Measurements from ENCODE around the gene CIC.
"Not testable (repeated sequence)": the region's sequence is repeated elsewhere in the genome, so short reads cannot be mapped to it uniquely, and the experiment has no call there.

The CIC gene

DNA sequence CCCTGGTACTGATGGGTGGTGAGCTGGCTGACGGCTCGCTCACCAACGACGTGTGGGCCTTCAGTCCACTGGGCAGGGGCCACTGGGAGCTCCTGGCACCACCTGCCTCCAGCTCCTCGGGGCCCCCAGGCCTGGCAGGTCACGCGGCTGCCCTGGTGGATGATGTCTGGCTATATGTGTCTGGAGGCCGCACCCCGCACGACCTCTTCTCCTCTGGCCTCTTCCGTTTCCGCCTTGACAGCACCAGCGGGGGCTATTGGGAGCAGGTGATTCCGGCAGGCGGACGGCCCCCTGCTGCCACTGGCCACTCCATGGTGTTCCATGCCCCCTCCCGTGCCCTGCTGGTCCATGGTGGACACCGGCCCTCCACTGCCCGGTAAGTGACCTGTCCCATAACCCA is 66.9 kb downstream of the CIC start:
- no peak for DNase-seq

DNA sequence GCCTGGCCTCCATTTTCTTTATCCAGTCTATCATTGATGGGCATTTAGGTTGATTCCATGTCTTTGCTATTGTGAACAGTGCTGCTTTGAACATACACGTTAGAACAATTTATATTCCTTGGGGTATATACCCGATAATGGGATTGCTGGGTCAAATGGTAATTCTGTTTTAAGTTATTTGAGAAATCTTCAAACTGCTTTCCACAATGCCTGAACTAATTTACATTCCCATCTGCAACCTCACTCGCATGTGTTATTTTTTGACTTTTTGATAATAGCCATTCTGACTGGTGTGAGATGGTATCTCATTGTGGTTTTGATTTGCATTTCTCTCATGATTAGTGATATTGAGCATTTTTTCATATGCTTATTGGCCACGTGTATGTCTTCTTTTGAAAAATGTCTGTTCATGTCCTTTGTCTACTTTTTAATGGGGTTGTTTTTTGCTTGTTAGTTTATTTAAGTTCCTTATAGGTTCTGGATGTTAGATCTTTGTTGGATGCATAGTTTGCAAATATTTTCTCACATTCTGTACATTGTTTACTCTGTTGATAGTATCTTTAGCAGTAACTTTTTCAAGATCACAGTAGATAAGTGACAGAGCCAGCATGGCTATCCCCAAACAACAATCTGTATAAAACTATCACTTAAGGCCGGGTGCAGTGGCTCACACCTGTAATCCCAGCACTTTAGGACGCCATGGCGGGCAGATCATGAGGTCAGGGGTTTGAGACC is 70.2 kb downstream of the CIC start:
- DNase-seq = not testable (repeated sequence)

DNA sequence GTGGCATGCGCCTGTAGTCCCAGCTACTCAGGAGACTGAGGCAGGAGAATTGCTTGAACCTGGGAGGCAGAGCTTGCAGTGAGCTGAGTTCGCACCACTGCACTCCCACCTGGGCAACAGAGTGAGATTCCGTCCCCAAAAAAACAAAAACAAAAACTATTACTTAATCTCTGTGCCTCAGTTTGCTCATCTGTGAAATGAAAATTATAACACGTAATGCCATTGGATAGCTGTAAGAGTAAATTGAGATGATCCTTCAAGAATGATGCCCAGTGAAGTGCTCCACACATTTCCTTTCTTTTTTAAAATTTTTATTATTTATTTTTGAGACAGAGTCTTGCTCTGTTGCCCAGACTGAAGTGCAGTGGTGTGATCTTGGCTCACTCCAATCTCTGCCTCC is 70.9 kb downstream of the CIC start:
- DNase-seq = not testable (repeated sequence)

DNA sequence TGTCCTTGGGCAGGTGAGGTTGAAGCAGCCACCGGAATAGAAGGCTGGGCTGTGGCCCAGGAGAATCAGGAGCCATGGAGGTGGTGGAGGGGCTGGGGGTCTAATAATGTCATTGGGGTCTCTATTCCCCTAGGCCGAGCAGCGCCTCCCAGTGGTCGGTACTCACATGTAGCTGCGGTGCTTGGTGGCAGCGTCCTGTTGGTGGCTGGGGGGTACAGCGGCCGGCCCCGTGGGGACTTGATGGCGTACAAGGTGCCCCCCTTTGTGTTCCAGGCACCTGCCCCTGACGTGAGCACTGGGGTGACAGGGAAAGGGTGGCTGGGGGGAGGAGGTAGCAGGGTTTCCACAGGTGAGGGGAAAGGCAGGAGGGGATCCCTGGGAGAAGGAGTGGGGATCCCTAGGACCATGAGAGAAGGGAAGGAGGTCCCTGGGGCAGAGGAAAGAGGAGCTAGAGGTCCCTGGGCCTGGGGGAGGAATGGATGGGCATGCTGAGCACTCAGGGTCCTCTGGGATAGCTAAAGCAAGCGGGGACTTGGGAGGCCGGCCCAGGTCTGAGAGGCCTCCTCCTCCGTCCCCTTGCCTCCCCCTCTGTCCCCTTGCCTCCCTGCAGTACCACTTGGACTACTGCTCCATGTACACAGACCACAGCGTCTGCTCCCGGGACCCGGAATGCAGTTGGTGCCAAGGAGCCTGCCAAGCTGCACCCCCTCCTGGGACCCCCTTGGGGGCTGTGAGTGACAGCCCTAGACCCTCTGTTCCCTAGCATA is 74.5 kb downstream of the CIC start:
- DNase-seq = no peak

DNA sequence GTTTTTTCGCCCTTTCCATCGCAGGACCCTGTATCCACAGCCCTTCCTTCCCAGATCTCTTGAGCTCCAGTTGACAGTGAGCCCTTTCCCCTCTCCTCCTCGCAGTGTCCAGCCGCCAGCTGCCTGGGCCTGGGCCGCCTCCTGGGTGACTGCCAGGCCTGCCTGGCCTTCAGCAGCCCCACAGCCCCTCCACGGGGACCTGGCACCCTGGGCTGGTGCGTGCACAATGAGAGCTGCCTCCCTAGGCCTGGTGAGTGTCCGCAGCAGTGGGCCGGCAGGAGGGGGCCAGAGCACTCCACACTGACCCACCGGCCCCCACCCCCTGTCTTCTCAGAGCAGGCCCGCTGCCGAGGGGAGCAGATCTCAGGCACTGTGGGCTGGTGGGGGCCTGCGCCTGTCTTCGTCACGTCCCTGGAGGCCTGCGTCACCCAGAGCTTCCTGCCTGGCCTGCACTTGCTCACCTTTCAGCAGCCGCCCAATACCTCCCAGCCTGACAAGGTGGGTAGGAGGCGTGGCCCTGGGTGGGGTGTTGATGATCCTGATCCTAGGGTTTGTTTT is 75.4 kb downstream of the CIC start:
- no peak for DNase-seq
